ENCODE results near the gene TNS1. TPM values are rescaled to one million over a fixed set of nuclear protein-coding genes. Genes with fewer than 3 reads are reported as not detected.
A peak's percentile ranks its signal among the peaks of the same experiment; 100 is the strongest.

TNS1 gene
- total and polyA plus RNA-seq, 8 donors, result 139 to 327 (median 159) TPM

DNA sequence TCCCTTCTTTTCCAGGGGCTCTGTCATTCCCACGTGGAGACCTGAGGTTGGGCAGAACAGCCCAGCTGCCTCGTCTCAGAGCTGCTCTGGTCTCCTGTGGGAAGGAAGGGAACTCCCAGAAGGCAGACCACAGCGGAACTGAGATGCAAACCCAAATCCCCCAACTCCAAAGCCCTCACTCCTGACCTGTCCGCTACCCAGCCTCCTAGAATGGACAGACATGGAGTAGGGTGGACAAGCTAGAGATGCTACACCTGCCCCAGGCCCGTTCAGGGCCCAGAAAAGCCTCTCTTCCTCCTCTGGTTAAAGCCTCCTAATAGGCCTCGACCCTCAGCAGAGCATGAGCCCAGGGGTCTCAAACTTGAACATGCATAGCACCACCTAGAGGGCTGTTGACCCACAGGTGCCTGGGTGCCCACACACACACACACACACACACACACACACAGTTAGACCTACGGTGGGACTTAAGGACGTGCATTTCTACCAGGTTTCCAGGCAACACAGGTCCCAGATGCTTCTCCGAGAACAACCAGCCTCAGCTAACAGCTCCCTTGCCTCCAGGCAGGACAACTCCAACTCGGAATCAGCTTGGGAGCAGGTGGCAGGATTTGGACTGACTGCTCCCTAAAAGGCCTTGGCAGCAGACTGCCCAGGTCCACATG lies 93.5 kb downstream of the TNS1 start:
- Histone ChIP-seq H3K36me3 (no peaks in the 10 kb centered on the region), H3K4me3 (no peak overlapping the region), H3K27me3 (no peaks in the 10 kb centered on the region), H3K27ac (peak overlapping the region; percentile 33 to 81), H3K9me3 (no peaks in the 10 kb centered on the region), H3K4me1 (peaks cover 63 to 82% of the 10 kb centered on the region in 2 donors)
- DNase-seq (peak in 1 of 4 donors; percentile 28), ATAC-seq (no peak)
- TF ChIP-seq, protein P1, sequence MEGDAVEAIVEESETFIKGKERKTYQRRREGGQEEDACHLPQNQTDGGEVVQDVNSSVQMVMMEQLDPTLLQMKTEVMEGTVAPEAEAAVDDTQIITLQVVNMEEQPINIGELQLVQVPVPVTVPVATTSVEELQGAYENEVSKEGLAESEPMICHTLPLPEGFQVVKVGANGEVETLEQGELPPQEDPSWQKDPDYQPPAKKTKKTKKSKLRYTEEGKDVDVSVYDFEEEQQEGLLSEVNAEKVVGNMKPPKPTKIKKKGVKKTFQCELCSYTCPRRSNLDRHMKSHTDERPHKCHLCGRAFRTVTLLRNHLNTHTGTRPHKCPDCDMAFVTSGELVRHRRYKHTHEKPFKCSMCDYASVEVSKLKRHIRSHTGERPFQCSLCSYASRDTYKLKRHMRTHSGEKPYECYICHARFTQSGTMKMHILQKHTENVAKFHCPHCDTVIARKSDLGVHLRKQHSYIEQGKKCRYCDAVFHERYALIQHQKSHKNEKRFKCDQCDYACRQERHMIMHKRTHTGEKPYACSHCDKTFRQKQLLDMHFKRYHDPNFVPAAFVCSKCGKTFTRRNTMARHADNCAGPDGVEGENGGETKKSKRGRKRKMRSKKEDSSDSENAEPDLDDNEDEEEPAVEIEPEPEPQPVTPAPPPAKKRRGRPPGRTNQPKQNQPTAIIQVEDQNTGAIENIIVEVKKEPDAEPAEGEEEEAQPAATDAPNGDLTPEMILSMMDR (IDR thresholded peaks at IDR 0.05), result no peak
- intact Hi-C loops (cut with DNase I), result no loop called here

DNA sequence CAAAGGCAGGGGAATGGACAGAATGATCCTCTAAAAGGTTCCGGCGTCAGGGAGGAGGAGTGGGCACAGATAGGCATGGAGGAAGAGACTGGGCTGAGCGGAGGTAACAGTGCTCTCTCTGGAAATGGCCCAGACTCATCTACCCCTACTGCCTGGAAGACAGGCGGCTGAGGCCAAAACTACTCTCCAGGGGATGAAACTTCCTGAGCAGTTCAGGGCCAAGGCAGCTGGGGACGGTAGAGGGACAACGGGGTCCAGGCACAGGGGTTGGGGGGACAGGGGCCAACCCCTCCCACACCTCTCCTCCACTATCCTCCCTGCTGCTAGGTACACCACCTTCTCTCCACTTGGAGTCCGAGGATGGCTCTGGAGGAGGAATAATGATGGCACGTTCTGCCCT lies 94.3 kb downstream of the TNS1 start:
- Histone ChIP-seq H3K27me3 (no peaks in the 10 kb centered on the region), H3K27ac (peak overlapping the region in 1 of 2 donors; percentile 81), H3K9me3 (no peaks in the 10 kb centered on the region), H3K4me1 (peaks cover 64 to 82% of the 10 kb centered on the region in 2 donors), H3K36me3 (no peaks in the 10 kb centered on the region), H3K4me3 (no peak overlapping the region)
- intact Hi-C loops (cut with DNase I), result no loop called here
- no peak for ATAC-seq
- TF ChIP-seq, protein P1 (IDR thresholded peaks at IDR 0.05), result no peak
- DNase-seq, result peak in 1 of 4 donors; percentile 31

DNA sequence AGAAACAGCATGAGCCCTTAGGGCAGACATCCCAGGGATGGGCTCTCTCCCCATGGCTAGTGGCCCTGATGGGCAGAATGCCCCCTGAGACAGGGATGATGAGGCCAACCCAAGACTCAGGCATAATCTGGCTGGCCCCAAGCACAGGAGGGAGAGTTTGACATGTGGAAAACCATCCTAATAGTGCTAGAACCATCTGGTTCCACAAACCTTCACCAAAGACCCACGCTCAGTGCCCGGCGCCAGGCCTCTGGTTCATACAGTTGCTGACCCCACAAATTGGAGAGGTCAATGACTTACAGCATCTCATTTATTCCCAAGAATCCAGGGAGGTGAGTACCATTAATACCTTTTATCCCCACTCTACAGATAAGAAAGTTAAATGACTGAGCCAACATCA lies 95.5 kb downstream of the TNS1 start:
- ATAC-seq, result no peak

DNA sequence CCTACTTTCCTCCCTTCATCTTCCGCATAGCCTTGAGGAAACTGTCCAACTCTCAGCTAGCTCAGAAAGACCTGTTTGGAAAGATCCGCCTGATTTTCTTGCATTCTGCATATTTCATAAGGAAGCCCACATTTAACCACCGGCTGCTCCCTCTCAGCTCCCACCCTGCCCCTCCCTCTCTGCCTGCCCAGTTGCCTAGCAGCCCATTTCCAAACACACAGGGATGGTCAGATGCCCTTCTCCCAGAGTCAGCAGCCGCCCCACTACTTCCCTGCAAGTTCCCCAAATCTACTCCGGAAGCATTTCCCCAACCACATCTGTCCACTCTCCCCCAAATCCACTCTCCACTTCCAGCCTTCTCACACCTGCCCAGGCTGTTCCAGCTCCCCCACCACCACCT lies 96.0 kb downstream of the TNS1 start:
- TF ChIP-seq, protein P1 (IDR thresholded peaks at IDR 0.05), result no peak
- Histone ChIP-seq H3K4me1 (peaks cover 64 to 82% of the 10 kb centered on the region in 2 donors), H3K4me3 (no peak overlapping the region), H3K27ac (peak overlapping the region; percentile 81 to 92), H3K27me3 (no peaks in the 10 kb centered on the region), H3K36me3 (no peaks in the 10 kb centered on the region), H3K9me3 (no peaks in the 10 kb centered on the region)
- ATAC-seq, result peak; percentile 2
- DNase-seq, result peak; percentile 80 to 92 (median 82)
- intact Hi-C loops (cut with DNase I), result no loop called here

More for the DNA sequence above, 95.5 kb downstream of the TNS1 start:
- Histone ChIP-seq H3K4me1 (peaks cover 64 to 82% of the 10 kb centered on the region in 2 donors), H3K27ac (peak overlapping the region; percentile 23 to 81), H3K36me3 (no peaks in the 10 kb centered on the region), H3K4me3 (no peak overlapping the region), H3K27me3 (no peaks in the 10 kb centered on the region), H3K9me3 (no peaks in the 10 kb centered on the region)
- TF ChIP-seq, protein P1 (IDR thresholded peaks at IDR 0.05), result no peak
- intact Hi-C loops (cut with DNase I), result no loop called here
- peak in 1 of 4 donors; percentile 72 for DNase-seq

DNA sequence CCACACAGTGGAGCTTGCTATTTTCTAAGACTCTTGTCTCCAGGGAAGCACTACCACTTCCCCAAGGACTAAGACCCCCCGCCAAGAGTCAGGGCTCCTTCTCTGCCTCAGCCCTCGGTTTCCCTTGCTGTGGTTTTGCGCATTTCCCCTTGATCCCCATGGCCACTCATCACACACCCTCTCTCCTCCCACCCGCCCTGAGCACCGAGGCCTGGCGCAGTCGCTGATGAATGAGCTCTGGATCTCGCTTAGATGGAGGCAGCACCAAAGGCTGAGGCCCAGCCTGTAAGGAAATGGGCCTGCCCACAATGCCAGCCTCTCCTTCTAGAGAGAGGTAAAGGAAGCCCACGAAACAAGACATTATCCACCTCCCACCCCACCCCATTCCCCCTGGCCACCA lies 96.9 kb downstream of the TNS1 start:
- DNase-seq, result peak in 1 of 4 donors; percentile 64
- Histone ChIP-seq H3K4me3 (peak overlapping the region in 1 of 2 donors; percentile 13), H3K4me1 (peaks cover 64 to 82% of the 10 kb centered on the region in 2 donors), H3K27me3 (no peaks in the 10 kb centered on the region), H3K9me3 (no peaks in the 10 kb centered on the region), H3K36me3 (no peaks in the 10 kb centered on the region), H3K27ac (peak overlapping the region; percentile 81 to 92)
- intact Hi-C loops (cut with DNase I), result no loop called here
- no peak for ATAC-seq
- TF ChIP-seq, protein P1 (IDR thresholded peaks at IDR 0.05), result no peak
